ENCODE data around the gene SLC16A7. TPM values are rescaled to one million over a fixed set of nuclear protein-coding genes. Genes with fewer than 3 reads are reported as not detected.

The SLC16A7 gene
- total RNA-seq, 1 donor from 2014 or later: 11.2 TPM

DNA sequence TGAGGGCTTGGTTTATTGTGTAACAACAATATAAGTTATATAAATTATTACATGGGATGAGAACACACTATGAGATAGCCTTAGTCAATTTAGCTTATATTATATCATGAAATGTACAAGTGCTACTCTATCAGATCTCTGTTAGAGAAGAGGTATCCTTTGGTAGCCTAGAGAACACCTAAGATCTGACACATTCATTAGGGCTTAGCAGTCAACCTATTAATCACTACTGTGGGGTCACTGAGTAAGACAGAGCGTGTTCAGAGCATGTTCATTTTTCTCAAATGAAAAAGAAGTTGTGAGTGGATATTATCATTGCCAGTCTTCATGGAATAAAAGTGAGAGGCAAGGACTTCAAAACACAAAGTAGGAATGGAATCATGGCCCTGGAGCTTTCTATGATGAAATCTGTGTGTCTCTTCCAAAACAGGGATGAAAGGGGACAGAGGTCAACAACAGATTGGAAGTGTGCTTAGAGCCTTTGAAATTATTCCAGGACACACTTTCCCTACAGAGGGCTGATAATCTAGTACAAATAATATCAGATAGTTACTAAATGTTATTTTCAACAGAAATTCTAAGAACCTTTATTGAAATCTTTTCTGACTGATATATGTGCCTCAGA is 114.3 kb downstream of the SLC16A7 start:
- no peak for DNase-seq
- Mint-ChIP-seq H3K27ac (ENCODE audit: unreplicated experiment) (no peak overlapping the region), H3K36me3 (ENCODE audit: unreplicated experiment) (no peaks in the 10 kb centered on the region), H3K4me1 (ENCODE audit: low read depth, unreplicated experiment) (peaks cover 18% of the 10 kb centered on the region), H3K27me3 (ENCODE audit: unreplicated experiment) (no peaks in the 10 kb centered on the region), H3K9me3 (ENCODE audit: unreplicated experiment) (no peaks in the 10 kb centered on the region), H3K4me3 (ENCODE audit: unreplicated experiment) (no peak overlapping the region)
- TF ChIP-seq, protein P1, sequence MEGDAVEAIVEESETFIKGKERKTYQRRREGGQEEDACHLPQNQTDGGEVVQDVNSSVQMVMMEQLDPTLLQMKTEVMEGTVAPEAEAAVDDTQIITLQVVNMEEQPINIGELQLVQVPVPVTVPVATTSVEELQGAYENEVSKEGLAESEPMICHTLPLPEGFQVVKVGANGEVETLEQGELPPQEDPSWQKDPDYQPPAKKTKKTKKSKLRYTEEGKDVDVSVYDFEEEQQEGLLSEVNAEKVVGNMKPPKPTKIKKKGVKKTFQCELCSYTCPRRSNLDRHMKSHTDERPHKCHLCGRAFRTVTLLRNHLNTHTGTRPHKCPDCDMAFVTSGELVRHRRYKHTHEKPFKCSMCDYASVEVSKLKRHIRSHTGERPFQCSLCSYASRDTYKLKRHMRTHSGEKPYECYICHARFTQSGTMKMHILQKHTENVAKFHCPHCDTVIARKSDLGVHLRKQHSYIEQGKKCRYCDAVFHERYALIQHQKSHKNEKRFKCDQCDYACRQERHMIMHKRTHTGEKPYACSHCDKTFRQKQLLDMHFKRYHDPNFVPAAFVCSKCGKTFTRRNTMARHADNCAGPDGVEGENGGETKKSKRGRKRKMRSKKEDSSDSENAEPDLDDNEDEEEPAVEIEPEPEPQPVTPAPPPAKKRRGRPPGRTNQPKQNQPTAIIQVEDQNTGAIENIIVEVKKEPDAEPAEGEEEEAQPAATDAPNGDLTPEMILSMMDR (IDR thresholded peaks at IDR 0.05; ENCODE audit: partially characterized antibody, unreplicated experiment): no peak

DNA sequence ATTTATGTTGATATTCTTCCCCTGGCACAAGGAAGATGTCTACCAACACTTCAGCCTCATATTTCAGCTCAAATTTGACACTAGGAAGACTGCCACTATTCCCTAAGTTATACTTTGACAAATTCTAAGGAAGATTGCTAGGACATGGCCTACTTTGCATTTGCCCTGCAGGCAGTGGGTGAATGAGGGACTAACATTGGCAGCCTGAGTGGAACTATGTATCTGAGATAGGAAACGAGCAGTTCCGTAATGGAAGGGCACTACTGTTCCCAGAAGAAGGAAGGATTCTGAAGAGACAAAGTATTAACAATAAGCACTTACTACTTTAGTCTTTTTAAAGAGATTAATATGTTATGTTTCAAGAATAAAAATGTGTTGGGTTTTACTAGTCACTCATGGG is 115.1 kb downstream of the SLC16A7 start:
- H3K4me3 Mint-ChIP-seq (ENCODE audit: unreplicated experiment): no peak overlapping the region
- no peaks in the 10 kb centered on the region for H3K36me3 Mint-ChIP-seq (ENCODE audit: unreplicated experiment)
- H3K4me1 Mint-ChIP-seq (ENCODE audit: low read depth, unreplicated experiment): peaks cover 18% of the 10 kb centered on the region
- no peak for DNase-seq
- TF ChIP-seq, protein P1 (IDR thresholded peaks at IDR 0.05; ENCODE audit: partially characterized antibody, unreplicated experiment): no peak
- no peaks in the 10 kb centered on the region for H3K9me3 Mint-ChIP-seq (ENCODE audit: unreplicated experiment)
- H3K27ac Mint-ChIP-seq (ENCODE audit: unreplicated experiment): no peak overlapping the region
- no peaks in the 10 kb centered on the region for H3K27me3 Mint-ChIP-seq (ENCODE audit: unreplicated experiment)

DNA sequence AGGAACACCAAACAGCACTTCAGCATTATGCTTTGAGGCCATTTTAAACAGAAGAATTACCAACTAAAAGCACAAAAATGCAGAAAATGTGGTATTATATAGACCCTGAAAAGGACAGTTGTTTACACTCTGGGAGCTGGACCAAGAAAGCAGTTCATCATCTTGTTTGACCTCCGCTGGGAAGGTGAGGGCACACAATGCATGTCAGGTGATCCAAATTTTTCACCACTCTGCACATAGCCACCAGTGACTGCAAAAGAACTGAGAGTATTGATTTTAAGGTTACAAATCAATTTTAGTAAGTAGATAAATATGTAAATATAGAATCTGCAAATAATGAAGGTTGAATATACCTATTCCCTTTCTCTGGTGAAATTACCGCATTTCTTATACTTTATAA is 119.6 kb downstream of the SLC16A7 start:
- Mint-ChIP-seq H3K36me3 (ENCODE audit: unreplicated experiment) (no peaks in the 10 kb centered on the region), H3K27ac (ENCODE audit: unreplicated experiment) (no peak overlapping the region), H3K9me3 (ENCODE audit: unreplicated experiment) (no peaks in the 10 kb centered on the region), H3K27me3 (ENCODE audit: unreplicated experiment) (no peaks in the 10 kb centered on the region), H3K4me3 (ENCODE audit: unreplicated experiment) (no peak overlapping the region), H3K4me1 (ENCODE audit: low read depth, unreplicated experiment) (peaks cover 4% of the 10 kb centered on the region)
- DNase-seq: no peak
- TF ChIP-seq, protein P1 (IDR thresholded peaks at IDR 0.05; ENCODE audit: partially characterized antibody, unreplicated experiment): no peak

DNA sequence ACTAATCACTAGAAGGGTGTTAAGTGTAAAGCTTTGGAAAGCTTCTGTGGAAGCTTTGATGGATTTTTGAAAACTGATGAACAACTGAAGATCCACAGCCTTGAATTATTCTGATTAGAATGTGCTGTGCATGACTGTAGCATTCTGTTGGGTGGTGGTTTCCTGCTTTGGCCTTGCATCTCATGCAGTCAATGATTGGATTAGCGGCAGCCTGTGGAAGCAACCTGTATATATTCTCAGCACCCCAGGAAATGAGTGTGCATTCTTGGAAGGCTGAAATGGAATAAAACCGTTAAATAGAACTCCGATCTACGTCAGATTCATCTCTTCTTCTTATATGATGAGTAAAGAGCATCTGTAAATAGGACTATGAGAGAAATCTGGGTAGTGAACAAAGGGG is 120.2 kb downstream of the SLC16A7 start:
- Mint-ChIP-seq H3K9me3 (ENCODE audit: unreplicated experiment) (no peaks in the 10 kb centered on the region), H3K4me3 (ENCODE audit: unreplicated experiment) (no peak overlapping the region), H3K27ac (ENCODE audit: unreplicated experiment) (no peak overlapping the region), H3K36me3 (ENCODE audit: unreplicated experiment) (no peaks in the 10 kb centered on the region), H3K4me1 (ENCODE audit: low read depth, unreplicated experiment) (no peaks in the 10 kb centered on the region), H3K27me3 (ENCODE audit: unreplicated experiment) (no peaks in the 10 kb centered on the region)
- DNase-seq: no peak
- TF ChIP-seq, protein P1 (IDR thresholded peaks at IDR 0.05; ENCODE audit: partially characterized antibody, unreplicated experiment): no peak

DNA sequence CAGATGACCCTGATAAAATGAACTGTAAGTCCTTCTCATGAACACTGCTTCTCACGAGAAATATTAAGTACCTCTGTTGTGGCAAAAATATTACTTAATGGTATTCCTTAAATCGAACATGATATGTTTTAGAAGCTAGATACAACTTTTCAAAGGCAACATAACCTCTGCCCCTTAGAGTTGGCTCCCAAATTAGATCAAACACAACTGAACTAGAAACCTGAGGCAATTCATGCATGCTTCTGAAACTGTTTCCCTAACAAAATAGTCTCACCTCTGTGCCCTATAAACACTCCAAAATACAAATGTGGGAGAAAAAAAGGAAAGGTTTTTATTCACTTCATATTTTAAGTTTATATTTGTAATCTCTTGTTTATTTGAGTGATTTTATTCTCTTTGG is 121.6 kb downstream of the SLC16A7 start:
- H3K9me3 Mint-ChIP-seq (ENCODE audit: unreplicated experiment): no peaks in the 10 kb centered on the region

More for the DNA sequence above, 121.6 kb downstream of the SLC16A7 start:
- Mint-ChIP-seq H3K4me1 (ENCODE audit: low read depth, unreplicated experiment) (no peaks in the 10 kb centered on the region), H3K4me3 (ENCODE audit: unreplicated experiment) (no peak overlapping the region), H3K36me3 (ENCODE audit: unreplicated experiment) (no peaks in the 10 kb centered on the region), H3K27me3 (ENCODE audit: unreplicated experiment) (no peaks in the 10 kb centered on the region), H3K27ac (ENCODE audit: unreplicated experiment) (no peak overlapping the region)
- DNase-seq: no peak
- TF ChIP-seq, protein P1 (IDR thresholded peaks at IDR 0.05; ENCODE audit: partially characterized antibody, unreplicated experiment): no peak
